Uterus (tissue), 2 donors: ENCODE results near the gene CNST.

Experiments used
- CTCF ChIP-seq, 4 experiments: fragments of 200-600 bp in 2 of 4; fragments of 450-650 bp in 2 of 4; sonication (generic) in 2 of 4; IDR thresholded peaks; one replicate each; pipeline ENCODE4 v1.5.1; 2016 to 2019; ENCODE audit warnings: antibody characterized with exemption in 4 of 4, mild to moderate bottlenecking in 2 of 4, moderate library complexity in 1 of 4
- POLR2A ChIP-seq, 2 donors: fragments of 450-650 bp; IDR thresholded peaks; one replicate each; pipeline ENCODE4 v1.6.1; 2016; ENCODE audit warnings: antibody characterized with exemption in 2 of 2, mild to moderate bottlenecking in 1 of 2, moderate library complexity in 1 of 2

GRCh38 chr1:246709196-246709595 lies 142.9 kb downstream of the CNST start:
- no peak for TF ChIP-seq CTCF (IDR thresholded peaks at IDR 0.05)
- no peak for TF ChIP-seq POLR2A (IDR thresholded peaks at IDR 0.05)
